Measurements from ENCODE around the gene P2RX3. TPM values are rescaled to one million over a fixed set of nuclear protein-coding genes. Genes with fewer than 3 reads are reported as not detected.

P2RX3 gene
- total RNA-seq, 4 donors from 2014 or later: not detected

GRCh38 chr11:57379732-57380131 is 41.6 kb downstream of the P2RX3 start:
- WGBS, 2 donors (ENCODE audit: low coverage in 1 of 2): 35% methylated on average over 10 of the region's 10 CpGs; no CpG with 5 or more reads in 1 of the 2 donors
- TF ChIP-seq POLR2A (IDR thresholded peaks at IDR 0.05) (no peak), EP300 (IDR thresholded peaks at IDR 0.05; ENCODE audit: low read depth) (no peak), POLR2AphosphoS5 (IDR thresholded peaks at IDR 0.05) (no peak)
- TF ChIP-seq, protein P1, sequence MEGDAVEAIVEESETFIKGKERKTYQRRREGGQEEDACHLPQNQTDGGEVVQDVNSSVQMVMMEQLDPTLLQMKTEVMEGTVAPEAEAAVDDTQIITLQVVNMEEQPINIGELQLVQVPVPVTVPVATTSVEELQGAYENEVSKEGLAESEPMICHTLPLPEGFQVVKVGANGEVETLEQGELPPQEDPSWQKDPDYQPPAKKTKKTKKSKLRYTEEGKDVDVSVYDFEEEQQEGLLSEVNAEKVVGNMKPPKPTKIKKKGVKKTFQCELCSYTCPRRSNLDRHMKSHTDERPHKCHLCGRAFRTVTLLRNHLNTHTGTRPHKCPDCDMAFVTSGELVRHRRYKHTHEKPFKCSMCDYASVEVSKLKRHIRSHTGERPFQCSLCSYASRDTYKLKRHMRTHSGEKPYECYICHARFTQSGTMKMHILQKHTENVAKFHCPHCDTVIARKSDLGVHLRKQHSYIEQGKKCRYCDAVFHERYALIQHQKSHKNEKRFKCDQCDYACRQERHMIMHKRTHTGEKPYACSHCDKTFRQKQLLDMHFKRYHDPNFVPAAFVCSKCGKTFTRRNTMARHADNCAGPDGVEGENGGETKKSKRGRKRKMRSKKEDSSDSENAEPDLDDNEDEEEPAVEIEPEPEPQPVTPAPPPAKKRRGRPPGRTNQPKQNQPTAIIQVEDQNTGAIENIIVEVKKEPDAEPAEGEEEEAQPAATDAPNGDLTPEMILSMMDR (IDR thresholded peaks at IDR 0.05): no peak
- DNase-seq: no peak
- Histone ChIP-seq H3K9me3 (no peaks in the 10 kb centered on the region), H3K4me3 (no peak overlapping the region), H3K27me3 (no peaks in the 10 kb centered on the region), H3K4me1 (no peaks in the 10 kb centered on the region), H3K36me3 (no peaks in the 10 kb centered on the region), H3K27ac (no peak overlapping the region)
- intact Hi-C loops (cut with DNase I; ENCODE audit: low total_unique reads): no loop called here
- in situ Hi-C loops (cut with MboI; ENCODE audit: low pct_ligation_motif_present in 1 of 4, low pct_unique_long_range_greater_than_20kb in 1 of 4, low sequenced_read_pairs in 3 of 4): no loop called here

DNA sequence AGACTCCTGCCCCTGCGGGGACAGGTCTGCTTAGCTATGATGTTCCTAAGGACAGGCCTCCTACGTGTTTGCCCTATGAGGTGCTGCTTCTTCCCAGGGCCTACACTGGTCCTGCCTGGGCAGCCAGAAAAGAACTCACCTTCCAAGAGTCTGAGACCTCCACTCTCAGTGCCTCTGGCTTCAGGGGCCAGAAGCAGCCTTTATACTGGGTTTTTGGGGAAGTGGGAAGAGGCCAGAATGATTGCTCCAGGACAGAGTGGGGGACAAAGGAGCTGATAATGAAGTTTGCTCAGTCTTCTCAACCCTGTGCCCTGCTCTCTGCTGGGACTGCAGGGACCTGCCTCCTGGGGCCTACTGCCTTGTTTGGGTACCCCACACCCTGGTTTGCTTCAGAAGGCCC is 42.8 kb downstream of the P2RX3 start, which contains the start of gene PRG3:
TSS of gene PRG3 (minus strand) at position 176 of the 400 bp plus-strand sequence. CDS start 442 bp downstream, outside the sequence.
- H3K4me1 ChIP-seq: no peaks in the 10 kb centered on the region
- no peak within 1 kb of the TSS for H3K4me3 ChIP-seq
- no peaks in the 10 kb centered on the region for H3K27me3 ChIP-seq
- intact Hi-C loops (cut with DNase I; ENCODE audit: low total_unique reads): no loop called here
- no peak within 1 kb of the TSS for H3K27ac ChIP-seq
- H3K36me3 ChIP-seq: no peaks in the 10 kb centered on the region
- WGBS, 2 donors (ENCODE audit: low coverage in 1 of 2): 47% methylated on average over 2 of the region's 2 CpGs; no CpG with 5 or more reads in 1 of the 2 donors
- TF ChIP-seq POLR2AphosphoS5 (IDR thresholded peaks at IDR 0.05) (no peak), EP300 (IDR thresholded peaks at IDR 0.05; ENCODE audit: low read depth) (no peak), POLR2A (IDR thresholded peaks at IDR 0.05) (no peak)
- no peak for DNase-seq
- no peaks in the 10 kb centered on the region for H3K9me3 ChIP-seq
- in situ Hi-C loops (cut with MboI; ENCODE audit: low pct_ligation_motif_present in 1 of 4, low pct_unique_long_range_greater_than_20kb in 1 of 4, low sequenced_read_pairs in 3 of 4): no loop called here

DNA sequence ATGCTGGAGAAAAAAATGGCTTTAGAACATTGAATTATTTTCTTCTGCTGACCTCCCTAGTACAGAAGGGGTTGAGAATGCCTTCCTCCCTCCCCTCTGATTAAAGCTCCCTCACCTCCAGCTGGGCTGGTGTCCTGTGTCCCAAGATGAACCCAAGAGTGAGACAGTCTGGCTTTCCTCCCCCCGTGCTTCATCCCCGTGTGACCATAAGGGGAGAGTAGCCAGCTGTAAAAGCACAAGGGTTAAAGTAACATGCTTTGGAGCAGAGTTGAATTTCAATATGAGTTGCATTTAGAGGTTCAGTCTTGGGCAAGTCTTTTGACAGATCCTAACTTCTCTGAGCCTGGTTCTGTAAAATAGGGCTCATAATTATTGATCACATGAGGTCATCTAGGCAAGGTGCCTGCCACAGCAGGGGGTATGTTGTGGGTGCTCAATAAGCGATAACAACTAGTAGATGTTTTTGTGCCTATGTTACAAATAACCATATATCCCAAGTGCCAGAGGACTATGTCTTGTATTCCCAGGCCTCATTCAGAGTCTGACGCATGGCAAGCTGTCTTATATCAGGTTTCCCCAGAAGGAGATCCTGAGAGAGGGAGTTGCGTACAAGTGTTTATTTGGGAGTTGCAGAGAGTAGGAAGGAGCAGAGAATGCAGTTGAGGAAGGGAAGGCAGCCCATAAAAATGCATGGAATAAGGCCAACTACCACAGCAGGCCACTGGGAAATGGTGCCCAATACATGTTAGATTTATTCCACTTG is 48.2 kb downstream of the P2RX3 start:
- DNase-seq: no peak
- Histone ChIP-seq H3K36me3 (no peaks in the 10 kb centered on the region), H3K9me3 (no peaks in the 10 kb centered on the region), H3K4me1 (no peaks in the 10 kb centered on the region), H3K27me3 (no peaks in the 10 kb centered on the region), H3K27ac (no peak overlapping the region), H3K4me3 (no peak overlapping the region)
- intact Hi-C loops (cut with DNase I; ENCODE audit: low total_unique reads): no loop called here
- in situ Hi-C loops (cut with MboI; ENCODE audit: low pct_ligation_motif_present in 1 of 4, low pct_unique_long_range_greater_than_20kb in 1 of 4, low sequenced_read_pairs in 3 of 4): no loop called here
- 80 to 81% methylated on average over 3 to 5 of the region's 5 CpGs for WGBS, 2 donors (ENCODE audit: low coverage in 1 of 2)
- TF ChIP-seq, protein P1 (IDR thresholded peaks at IDR 0.05): no peak
- no peak for TF ChIP-seq EP300 (IDR thresholded peaks at IDR 0.05; ENCODE audit: low read depth)
- no peak for TF ChIP-seq POLR2A (IDR thresholded peaks at IDR 0.05)
- TF ChIP-seq POLR2AphosphoS5 (IDR thresholded peaks at IDR 0.05): no peak

GRCh38 chr11:57387289-57388030 is 49.3 kb downstream of the P2RX3 start:
- no peak for DNase-seq
- Histone ChIP-seq H3K4me1 (no peaks in the 10 kb centered on the region), H3K27ac (no peak overlapping the region), H3K36me3 (no peaks in the 10 kb centered on the region), H3K27me3 (no peaks in the 10 kb centered on the region), H3K4me3 (no peak overlapping the region), H3K9me3 (no peaks in the 10 kb centered on the region)
- 71 to 93% methylated on average over 3 to 16 of the region's 16 CpGs for WGBS, 2 donors (ENCODE audit: low coverage in 1 of 2)
- intact Hi-C loops (cut with DNase I; ENCODE audit: low total_unique reads) (no loop called here), in situ Hi-C loops (cut with MboI; ENCODE audit: low pct_ligation_motif_present in 1 of 4, low pct_unique_long_range_greater_than_20kb in 1 of 4, low sequenced_read_pairs in 3 of 4) (no loop called here)
- TF ChIP-seq EP300 (IDR thresholded peaks at IDR 0.05; ENCODE audit: low read depth): no peak
- TF ChIP-seq POLR2AphosphoS5 (IDR thresholded peaks at IDR 0.05): no peak
- TF ChIP-seq POLR2A (IDR thresholded peaks at IDR 0.05): no peak
- TF ChIP-seq, protein P1 (IDR thresholded peaks at IDR 0.05): no peak

All from transverse colon (tissue), 4 donors.